ENCODE measurements around the gene ARID1B. TPM values are rescaled to one million over a fixed set of nuclear protein-coding genes. Genes with fewer than 3 reads are reported as not detected.

Gene ARID1B
- total RNA-seq, 1 donor from 2014 or later = 248 TPM

- intact Hi-C loops (cut with micrococcal nuclease) = no loop called here
- no peaks in the 10 kb centered on the region for H3K27me3 Mint-ChIP-seq
- no peak overlapping the region for H3K27ac Mint-ChIP-seq
- no peak overlapping the region for H3K4me3 Mint-ChIP-seq
- TF ChIP-seq, protein P1, sequence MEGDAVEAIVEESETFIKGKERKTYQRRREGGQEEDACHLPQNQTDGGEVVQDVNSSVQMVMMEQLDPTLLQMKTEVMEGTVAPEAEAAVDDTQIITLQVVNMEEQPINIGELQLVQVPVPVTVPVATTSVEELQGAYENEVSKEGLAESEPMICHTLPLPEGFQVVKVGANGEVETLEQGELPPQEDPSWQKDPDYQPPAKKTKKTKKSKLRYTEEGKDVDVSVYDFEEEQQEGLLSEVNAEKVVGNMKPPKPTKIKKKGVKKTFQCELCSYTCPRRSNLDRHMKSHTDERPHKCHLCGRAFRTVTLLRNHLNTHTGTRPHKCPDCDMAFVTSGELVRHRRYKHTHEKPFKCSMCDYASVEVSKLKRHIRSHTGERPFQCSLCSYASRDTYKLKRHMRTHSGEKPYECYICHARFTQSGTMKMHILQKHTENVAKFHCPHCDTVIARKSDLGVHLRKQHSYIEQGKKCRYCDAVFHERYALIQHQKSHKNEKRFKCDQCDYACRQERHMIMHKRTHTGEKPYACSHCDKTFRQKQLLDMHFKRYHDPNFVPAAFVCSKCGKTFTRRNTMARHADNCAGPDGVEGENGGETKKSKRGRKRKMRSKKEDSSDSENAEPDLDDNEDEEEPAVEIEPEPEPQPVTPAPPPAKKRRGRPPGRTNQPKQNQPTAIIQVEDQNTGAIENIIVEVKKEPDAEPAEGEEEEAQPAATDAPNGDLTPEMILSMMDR (IDR thresholded peaks at IDR 0.05) = no peak
- ChIA-PET POLR2A (no interaction called here), CTCF (no interaction called here)
- no peaks in the 10 kb centered on the region for H3K4me1 Mint-ChIP-seq
- ATAC-seq (ENCODE audit: low read depth) (no peak), DNase-seq (no peak)
- H3K9me3 Mint-ChIP-seq = no peaks in the 10 kb centered on the region
- peaks cover 66% of the 10 kb centered on the region for H3K36me3 Mint-ChIP-seq (ENCODE audit: low read depth)
Measured at GRCh38 chr6:157164972-157165371, 387.8 kb downstream of the ARID1B start.

- ChIA-PET POLR2A (no interaction called here), CTCF (no interaction called here)
- no peak overlapping the region for H3K27ac Mint-ChIP-seq
- no peaks in the 10 kb centered on the region for H3K4me1 Mint-ChIP-seq
- H3K36me3 Mint-ChIP-seq (ENCODE audit: low read depth) = peaks cover 70% of the 10 kb centered on the region
- H3K27me3 Mint-ChIP-seq = no peaks in the 10 kb centered on the region
- no peaks in the 10 kb centered on the region for H3K9me3 Mint-ChIP-seq
- ATAC-seq (ENCODE audit: low read depth) (no peak), DNase-seq (no peak)
- intact Hi-C loops (cut with micrococcal nuclease) = no loop called here
- no peak overlapping the region for H3K4me3 Mint-ChIP-seq
- TF ChIP-seq, protein P1 (IDR thresholded peaks at IDR 0.05) = no peak
Measured at GRCh38 chr6:157166784-157167183, 389.6 kb downstream of the ARID1B start.

DNA sequence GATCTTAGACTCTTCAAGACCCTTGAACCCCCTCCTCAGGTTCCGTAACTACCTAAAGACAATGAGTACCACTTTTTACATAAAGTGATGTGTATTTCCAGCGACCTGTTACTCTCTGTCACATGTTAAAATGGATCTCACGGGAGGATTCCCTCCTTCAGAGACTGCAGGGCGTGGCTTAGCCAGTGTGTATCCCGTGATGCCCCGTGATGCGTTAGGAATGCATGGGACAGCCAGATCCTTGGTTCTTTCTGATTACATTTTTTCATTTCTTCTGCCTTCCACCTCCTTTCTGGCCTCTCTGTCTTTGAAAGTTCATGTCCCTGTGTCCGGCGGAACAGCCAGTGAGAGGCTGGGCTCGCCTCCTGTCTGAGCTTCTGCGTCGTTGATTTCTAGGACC, 390.7 kb downstream of the ARID1B start:
- ChIA-PET POLR2A (no interaction called here), CTCF (no interaction called here)
- no peak for DNase-seq
- Mint-ChIP-seq H3K4me3 (no peak overlapping the region), H3K27ac (no peak overlapping the region), H3K36me3 (ENCODE audit: low read depth) (peaks cover 72% of the 10 kb centered on the region), H3K9me3 (no peaks in the 10 kb centered on the region), H3K4me1 (no peaks in the 10 kb centered on the region), H3K27me3 (no peaks in the 10 kb centered on the region)
- TF ChIP-seq, protein P1 (IDR thresholded peaks at IDR 0.05) = no peak
- intact Hi-C loops (cut with micrococcal nuclease) = no loop called here
- ATAC-seq (ENCODE audit: low read depth) = no peak

GRCh38 chr6:157168471-157168870, 391.3 kb downstream of the ARID1B start:
- Mint-ChIP-seq H3K27me3 (no peaks in the 10 kb centered on the region), H3K36me3 (ENCODE audit: low read depth) (peaks cover 72% of the 10 kb centered on the region), H3K4me1 (no peaks in the 10 kb centered on the region), H3K27ac (no peak overlapping the region), H3K4me3 (no peak overlapping the region), H3K9me3 (no peaks in the 10 kb centered on the region)
- POLR2A ChIA-PET = no interaction called here
- intact Hi-C loops (cut with micrococcal nuclease) = no loop called here
- CTCF ChIA-PET = no interaction called here
- TF ChIP-seq, protein P1 (IDR thresholded peaks at IDR 0.05) = no peak
- DNase-seq = no peak
- no peak for ATAC-seq (ENCODE audit: low read depth)

DNA sequence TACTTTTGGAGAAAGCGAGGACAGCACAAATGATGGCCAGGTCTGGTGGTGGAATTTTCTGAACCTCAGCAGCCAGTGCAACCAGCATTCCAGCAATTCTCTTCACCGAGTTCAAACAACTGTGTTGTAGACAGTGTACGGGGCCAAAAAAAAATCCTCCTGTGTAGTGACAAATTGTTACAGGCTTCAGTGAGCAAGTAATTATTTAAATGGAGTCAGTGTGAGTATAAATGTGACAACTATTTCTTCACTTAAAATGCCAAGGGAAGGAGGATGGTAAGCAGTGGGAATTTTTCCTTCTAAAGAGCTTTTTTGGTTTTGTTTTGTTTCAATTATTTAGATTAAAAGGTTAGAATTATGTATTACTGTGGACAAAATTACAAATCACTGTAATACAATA, 392.0 kb downstream of the ARID1B start:
- CTCF ChIA-PET = no interaction called here
- no peak overlapping the region for H3K4me3 Mint-ChIP-seq

More for the DNA sequence above, 392.0 kb downstream of the ARID1B start:
- TF ChIP-seq, protein P1 (IDR thresholded peaks at IDR 0.05) = no peak
- H3K27ac Mint-ChIP-seq = no peak overlapping the region
- no peaks in the 10 kb centered on the region for H3K4me1 Mint-ChIP-seq
- intact Hi-C loops (cut with micrococcal nuclease) = no loop called here
- POLR2A ChIA-PET = no interaction called here
- H3K9me3 Mint-ChIP-seq = no peaks in the 10 kb centered on the region
- DNase-seq (no peak), ATAC-seq (ENCODE audit: low read depth) (no peak)
- H3K36me3 Mint-ChIP-seq (ENCODE audit: low read depth) = peaks cover 72% of the 10 kb centered on the region
- no peaks in the 10 kb centered on the region for H3K27me3 Mint-ChIP-seq
